AG09309 (cell line): Measurements from ENCODE around the gene HTR4.
A peak's percentile ranks its signal among the peaks of the same experiment; 100 is the strongest.

Experiments used
- DNase-seq: peaks from one replicate; pipeline ENCODE4 v3.0.0-alpha.2; 2010; ENCODE audit warnings: low read depth
- H3K4me3 ChIP-seq: 2 replicates; pipeline ENCODE4 v1.5.1; 2011; ENCODE audit warnings: mild to moderate bottlenecking, low read depth, low read length, moderate library complexity; ENCODE audit not compliant: control insufficient read depth
- TF ChIP-seq, protein P1 (sequence below): IDR thresholded peaks from 2 replicates; pipeline ENCODE4 v1.5.1; 2011; ENCODE audit warnings: mild to moderate bottlenecking, low read depth, low read length, inconsistent platforms; ENCODE audit not compliant: insufficient read depth, control insufficient read depth; ENCODE audit errors: missing control alignments

Gene HTR4

DNA sequence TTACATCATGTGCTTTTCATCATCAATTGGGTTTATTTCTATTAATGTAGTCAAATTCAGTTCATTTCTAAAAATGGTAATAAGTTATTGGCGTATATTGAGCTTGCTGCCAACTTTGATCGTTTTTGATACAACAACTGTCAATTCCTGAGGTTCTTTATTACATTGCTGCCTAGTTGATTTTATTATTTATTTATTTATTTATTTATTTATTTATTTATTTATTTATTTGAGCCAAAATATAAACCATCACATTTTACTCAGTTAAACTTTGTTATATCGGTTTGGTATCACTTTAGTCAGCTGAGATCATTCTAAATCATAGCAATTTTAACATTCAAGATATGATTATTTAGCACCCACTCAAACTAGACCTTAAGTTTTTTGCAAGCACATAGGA, 170.6 kb downstream of the HTR4 start:
- TF ChIP-seq, protein P1, sequence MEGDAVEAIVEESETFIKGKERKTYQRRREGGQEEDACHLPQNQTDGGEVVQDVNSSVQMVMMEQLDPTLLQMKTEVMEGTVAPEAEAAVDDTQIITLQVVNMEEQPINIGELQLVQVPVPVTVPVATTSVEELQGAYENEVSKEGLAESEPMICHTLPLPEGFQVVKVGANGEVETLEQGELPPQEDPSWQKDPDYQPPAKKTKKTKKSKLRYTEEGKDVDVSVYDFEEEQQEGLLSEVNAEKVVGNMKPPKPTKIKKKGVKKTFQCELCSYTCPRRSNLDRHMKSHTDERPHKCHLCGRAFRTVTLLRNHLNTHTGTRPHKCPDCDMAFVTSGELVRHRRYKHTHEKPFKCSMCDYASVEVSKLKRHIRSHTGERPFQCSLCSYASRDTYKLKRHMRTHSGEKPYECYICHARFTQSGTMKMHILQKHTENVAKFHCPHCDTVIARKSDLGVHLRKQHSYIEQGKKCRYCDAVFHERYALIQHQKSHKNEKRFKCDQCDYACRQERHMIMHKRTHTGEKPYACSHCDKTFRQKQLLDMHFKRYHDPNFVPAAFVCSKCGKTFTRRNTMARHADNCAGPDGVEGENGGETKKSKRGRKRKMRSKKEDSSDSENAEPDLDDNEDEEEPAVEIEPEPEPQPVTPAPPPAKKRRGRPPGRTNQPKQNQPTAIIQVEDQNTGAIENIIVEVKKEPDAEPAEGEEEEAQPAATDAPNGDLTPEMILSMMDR, result no peak
- H3K4me3 ChIP-seq, result no peak overlapping the region
- DNase-seq, result no peak

DNA sequence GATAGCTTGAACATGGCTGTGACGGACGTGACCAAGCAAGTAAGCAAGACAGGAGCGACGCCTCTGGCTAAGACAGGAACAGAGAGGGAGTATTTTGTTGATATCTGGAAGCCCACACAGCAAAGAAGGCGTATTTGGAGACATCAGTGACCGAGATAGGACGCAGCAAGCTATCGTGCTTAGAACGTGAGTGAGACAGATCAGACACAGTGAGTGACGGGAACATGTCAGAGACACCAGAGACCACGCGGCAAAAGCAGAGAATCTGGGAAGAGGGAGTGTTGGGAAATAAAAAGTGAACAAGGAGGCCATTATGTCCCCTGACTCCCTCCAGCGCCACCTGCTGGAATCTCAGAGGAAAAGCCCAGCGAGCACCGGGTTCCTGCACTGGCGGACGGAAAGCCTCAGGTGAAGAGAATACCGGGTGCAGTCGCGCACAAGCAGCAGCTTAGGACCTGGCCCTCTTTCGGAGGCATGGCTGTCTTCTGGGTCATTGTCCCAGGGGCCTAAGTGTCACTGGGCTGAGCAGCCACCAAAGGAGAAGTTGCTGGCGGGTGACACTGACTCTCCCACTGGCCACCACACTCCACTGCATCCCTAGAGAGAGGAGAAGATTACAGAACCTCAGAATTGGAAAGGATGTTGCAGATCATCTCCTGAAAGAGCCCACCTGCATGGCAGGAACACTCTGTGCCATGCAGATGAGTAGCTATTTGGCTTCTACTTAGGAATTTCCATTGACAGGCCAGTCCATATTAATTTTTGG, 171.4 kb downstream of the HTR4 start:
- no peak for DNase-seq
- H3K4me3 ChIP-seq, result no peak overlapping the region
- TF ChIP-seq, protein P1, result peak; percentile 69

DNA sequence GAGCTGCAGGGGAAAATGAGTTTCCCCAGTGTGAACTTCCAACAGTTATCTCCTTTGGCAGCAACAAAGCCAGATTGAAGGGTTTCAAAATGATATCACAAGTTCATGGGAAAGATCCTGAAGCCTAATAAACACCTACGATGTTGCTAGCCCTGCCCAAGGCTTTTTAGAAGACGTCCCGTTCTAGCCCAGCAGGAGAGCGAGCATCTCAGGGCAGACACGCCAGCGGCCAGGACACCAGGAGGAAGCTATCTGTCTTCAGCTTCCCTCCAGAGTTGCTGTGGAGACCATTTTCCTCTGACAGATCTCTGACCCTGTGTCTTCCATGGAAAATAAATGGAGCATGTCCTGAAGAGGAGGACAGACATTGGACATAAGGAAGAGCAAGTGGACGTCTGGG, 172.1 kb downstream of the HTR4 start:
- no peak overlapping the region for H3K4me3 ChIP-seq
- no peak for DNase-seq
- TF ChIP-seq, protein P1, result no peak

DNA sequence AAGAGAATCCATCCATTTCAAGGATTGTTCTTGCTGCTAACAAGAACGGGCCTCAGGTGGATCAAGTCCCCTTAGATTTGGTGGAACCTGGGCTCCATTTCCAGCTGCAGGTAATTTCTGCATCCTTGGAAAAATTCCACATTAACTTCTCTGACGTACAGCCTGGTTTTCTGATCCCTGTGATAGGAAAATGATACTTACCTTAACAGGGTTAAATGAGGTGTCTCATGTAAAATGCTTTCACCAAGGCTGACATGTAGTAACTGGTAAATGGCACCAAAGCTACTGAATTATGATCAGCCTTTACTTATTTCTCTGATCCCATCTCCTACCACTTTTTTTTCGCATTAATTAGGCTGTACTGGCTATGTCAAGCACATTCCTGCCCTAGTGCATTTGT, 176.9 kb downstream of the HTR4 start:
- no peak for DNase-seq
- TF ChIP-seq, protein P1, result no peak
- H3K4me3 ChIP-seq, result no peak overlapping the region

DNA sequence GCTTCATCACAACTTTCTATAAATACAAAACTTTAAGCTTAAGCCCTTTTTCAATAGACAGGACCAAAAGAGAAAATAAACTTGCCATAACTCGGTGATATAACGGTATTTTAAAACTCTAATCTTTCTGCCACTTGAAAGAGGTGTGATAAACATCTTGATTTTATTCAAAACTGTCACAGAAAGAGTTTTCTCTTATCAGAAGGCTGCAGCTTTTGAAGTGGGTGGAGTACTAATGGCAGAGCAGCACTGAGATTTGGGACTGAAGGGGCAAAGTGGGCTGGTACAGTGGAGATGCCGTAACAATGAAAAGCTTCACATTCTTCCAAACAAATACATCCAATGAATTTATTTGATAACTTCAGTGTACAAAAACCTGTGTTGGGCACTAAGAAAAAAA, 178.0 kb downstream of the HTR4 start:
- no peak overlapping the region for H3K4me3 ChIP-seq
- DNase-seq, result no peak
- TF ChIP-seq, protein P1, result no peak

DNA sequence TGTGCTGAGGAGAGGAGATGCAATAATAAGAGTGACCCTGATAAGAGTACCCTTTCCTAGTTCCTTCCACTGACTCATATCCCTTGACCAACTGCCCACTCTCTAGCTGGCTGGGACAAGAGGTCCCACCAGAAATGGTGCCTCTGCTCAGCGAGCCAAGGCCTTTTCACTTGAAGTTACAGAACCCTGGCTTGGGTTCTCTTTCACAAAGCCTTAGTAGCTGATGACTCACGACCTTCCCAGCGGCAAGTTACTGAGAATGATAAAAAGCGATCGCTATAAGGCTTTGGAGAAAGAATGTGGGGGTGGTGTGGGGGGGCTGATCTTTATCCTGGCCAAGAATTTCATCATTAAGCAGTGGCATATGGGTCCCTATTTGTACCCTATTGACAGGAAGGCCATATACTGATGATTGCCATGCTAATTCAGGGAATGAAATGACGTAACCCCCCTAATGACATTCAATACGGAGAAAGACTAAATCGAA, 180.3 kb downstream of the HTR4 start:
- no peak for DNase-seq
- TF ChIP-seq, protein P1, result no peak
- H3K4me3 ChIP-seq, result no peak overlapping the region
